HG02870 (cell line): Measurements from ENCODE around the gene SIGMAR1.

Experiments
- ATAC-seq: cut with Tn5 transposase; IDR thresholded peaks from one replicate; pipeline ENCODE4 v1.9.1; 2021; ENCODE audit warnings: mild to moderate bottlenecking, moderate library complexity; ENCODE audit not compliant: unreplicated experiment

Gene SIGMAR1

DNA sequence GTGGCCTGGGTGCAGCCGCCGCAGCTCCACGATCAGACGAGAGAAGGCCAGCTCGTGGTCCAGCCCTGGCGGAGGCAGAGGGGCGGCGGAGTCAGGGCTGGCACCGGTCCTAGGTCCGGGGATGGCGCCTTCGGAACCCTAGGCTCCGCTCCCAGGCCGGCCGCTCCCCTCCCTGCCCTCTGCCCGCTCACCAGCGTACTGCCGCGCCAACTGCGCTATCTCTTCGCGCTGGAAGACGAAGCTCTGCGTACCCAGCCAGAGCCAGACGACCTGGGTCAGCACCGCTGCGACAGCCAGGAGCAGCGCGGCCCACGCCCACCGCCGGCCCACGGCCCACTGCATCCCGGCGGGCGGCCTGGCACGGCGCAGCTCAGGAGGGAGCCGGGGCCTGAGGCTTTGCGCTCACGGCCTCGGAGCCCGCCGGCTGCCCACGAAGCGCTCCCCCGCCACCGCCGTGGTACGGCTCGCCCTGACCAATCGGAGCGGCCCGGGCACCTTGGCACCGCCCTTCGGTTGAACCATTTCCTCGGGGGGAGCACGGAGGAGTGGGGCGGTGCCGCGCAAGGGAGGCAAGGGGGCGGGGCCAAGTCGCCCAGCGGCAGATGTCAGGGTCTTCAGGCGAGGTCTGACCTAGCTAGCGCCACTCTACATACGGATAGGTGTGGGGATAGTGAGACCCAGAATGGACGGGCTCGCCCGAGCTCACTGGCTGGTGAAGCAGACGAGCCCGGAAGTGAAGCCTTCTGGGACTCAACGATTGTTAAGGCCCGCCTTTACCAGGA lies at the start of gene SIGMAR1:
Gene SIGMAR1, minus strand, starts transcription at position 432 of the 782 bp plus-strand sequence. Its CDS starts 90 bp downstream, at position 342.
- peak; percentile 82 for ATAC-seq

DNA sequence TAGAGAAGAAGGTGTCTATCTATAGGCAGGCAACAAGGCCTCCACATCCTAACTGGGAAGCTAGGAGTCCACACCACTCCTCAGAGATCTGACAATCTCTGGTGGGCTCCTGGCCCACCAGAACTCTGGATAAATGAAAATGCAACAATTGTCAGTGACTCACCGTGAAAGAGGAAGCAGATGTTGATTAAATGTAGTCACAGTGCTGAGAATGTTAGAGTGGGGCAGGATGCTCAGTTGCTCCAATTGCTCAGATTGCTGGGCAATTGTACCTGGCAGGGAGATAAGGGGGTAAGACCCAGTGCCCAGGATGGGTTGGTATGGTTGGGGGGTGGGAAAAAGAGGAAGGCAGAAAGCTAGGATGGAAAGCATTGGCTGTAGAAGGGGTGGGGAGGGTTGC lies 49.1 kb upstream of the SIGMAR1 start:
- no peak for ATAC-seq

DNA sequence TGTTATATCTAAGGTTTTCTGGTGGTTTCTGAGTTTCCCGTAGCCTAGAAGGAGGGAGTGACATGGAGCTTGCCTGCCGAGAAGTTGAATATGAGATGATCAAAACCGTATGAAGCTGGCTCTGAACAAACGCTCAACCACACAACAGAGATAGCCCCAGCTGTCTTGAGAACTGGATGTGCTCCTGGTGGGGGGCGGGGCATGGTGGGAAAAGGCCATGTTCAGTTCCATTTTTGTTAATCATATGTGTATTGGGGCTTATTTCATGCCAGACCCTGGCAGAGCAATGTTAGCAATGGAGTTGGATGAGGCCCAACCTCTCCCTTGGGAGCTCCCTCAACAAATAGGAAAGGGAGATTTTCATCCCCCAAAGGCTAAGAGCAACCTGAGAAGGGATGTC lies 48.6 kb upstream of the SIGMAR1 start:
- no peak for ATAC-seq

DNA sequence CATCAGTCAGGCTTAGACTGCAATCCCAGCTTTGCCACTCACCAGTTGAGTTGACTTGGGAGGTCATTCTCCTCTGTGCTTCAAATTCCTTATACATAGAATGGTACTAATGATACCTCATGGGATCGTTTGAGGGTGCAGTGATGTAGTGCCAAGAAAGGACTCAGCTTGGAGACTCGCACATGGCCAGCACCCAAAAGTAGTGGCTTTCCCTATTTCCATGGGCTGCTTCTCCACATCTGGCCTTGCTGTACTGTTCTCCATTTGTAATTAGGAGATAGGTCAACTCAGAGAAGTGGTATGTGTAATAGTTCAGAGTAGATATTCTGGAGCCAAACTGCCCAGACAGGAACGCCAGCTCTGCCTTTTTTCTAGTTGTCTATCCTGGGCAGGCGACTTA lies 48.0 kb upstream of the SIGMAR1 start:
- no peak for ATAC-seq

DNA sequence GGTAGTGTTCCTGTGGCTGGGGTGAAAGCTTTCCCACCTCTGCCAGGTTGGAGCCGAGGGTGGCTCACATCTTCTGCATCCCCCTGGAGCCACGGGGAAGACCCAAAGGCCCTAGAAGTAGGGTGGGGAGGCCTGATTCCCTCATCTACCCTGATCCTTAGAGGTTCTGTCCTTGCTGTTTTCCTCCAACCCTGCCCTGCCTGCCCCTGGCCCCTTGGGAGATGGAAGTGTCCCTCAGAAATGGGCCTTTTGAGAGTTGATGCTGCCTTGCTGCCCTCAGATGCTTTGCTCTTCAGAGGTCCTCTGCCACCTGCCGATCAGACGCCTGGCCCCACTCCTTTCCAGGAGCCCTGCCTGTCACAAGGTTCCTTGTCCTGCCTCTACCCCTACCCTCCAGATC lies 47.2 kb upstream of the SIGMAR1 start:
- no peak for ATAC-seq

DNA sequence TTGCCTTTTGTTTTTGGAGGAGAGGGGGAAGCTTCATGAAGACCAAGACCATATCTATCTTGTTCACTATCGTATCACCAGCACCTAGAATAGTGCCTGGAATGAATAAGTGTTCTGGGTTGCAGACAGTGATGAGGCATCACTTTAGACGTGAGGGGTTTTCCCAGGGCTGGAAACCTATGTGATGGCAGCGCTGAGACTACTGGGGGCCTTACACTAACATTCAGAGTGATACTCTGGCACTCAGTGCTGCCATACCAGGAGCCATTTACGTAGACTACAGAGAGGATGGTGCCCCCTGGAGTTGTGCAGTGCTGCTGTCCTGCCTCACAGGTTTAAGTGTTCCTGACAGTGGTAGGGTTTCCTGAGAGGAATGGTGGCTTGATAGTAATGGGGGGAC lies 46.6 kb upstream of the SIGMAR1 start:
- no peak for ATAC-seq

DNA sequence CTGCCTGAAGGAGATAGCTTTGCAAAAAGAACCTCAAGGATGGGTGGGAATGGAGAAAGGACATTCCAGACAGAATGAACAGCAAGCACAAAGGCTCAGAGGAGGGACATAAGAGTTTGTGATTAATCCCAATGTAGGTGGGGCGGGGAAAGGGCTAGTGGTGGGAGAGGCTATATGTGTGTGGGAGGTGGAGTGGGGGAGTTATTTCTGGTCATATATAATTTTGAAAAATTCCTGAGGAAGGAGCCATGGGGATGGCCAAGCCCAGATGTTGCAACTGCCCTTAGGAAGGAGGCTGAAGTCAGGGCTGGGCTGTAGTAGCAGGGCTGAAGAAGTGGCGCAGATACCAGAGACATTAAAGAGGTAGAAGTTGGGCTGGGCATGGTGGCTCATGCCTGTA lies 38.3 kb upstream of the SIGMAR1 start:
- ATAC-seq, result no peak

DNA sequence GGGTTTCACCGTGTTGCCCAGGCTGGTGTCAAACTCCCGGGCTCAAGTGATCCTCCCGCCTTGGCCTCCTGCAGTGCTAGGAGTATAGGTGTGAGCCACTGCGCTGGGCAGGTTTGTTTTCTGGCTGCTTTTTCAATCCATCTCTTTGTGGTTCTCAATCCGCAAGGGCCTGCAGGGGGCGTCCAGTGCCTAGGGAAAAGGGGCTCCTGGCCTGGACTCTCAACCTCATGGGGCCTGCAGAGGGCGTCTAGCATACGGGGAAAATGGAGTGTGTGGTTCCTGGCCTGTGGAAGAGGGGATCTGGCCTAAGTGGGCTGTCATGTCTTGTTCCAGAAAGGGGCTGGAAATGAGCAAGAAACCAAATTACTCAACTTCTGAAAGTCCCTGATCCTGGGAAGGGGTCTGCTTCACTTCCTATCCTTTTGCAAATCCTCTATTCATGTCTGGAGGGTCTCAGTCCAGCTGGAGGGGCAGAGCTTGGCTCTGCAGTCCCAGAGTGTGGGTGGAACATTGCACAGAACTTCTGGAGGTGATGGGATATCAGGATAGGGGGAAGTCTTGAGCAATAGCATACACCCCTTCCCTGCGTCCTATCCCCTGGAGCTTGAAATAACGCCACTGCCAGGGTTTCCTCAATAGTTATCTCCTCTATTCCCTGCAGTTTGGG lies 37.6 kb upstream of the SIGMAR1 start:
- ATAC-seq, result no peak

DNA sequence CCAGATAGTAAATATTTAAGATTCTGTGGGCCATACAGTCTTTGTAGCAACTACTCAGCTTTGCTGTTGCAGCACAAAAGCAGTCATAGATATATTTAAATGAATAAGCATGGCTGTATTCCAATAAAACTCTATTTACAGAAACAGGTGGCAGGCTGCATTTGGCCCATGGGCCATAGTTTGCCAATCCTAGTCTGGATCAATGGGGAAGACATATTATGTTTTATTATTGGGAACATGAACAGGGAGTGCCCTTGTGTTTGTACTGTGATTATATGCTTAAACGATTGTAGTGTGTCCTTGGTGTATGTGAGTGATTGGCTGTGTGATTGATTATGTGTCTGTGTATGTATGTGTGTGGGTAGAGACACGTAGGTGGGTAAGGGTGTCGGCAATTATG lies 36.9 kb upstream of the SIGMAR1 start:
- no peak for ATAC-seq

DNA sequence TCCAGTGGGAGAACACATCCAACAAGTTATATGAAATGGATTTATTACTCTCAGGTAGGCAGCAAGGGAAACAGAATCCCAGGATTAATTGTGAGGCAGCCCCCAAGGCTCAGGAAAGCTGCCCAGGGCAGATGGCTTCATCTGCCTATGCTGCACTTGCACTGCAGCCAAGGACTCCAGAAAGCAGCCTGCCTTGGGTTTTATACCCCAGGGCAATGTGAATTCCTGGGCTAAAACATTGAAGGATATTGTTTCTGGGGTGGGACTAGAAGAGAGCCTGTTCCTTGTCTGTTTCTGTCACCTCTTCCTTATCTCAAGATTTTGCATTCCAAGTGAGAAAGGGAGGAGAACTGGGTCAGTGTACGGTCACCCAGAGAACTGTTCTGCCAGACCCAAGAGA lies 33.7 kb upstream of the SIGMAR1 start:
- ATAC-seq, result no peak

DNA sequence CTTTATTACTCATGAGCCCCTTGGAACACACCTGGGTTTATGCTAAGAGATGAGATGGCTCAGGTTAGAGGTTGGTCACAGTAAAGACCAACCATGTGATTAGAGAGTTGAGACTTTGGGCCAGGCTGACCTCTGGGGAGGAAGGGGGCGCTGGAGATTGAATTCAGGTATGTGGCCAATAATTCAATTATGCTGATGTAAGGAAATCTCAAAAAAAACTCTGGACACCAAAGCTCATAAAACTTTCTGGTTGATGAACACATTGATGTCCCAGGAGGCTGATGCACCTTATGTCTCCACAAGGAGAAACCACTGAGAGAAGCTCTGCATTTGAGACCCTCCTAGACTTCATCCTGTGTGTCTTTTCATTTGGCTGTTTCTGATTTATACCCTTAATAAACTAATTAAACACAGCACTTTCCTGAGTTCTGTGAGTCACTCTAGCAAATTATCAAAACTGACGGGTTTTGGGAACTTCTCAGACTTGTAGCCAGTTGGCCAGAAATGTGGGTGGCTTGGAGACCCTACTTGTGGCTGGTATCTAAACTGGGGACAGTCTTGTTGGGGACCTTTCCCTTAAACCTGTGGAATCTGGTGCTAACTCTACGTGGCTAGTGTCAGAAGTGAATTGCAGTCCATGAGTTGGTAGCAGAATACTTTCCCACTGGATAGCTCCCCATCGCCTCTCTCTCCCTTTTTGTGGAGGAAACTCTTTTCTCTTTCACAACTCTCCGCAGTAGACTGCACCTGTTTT lies 32.4 kb upstream of the SIGMAR1 start:
- ATAC-seq, result no peak

DNA sequence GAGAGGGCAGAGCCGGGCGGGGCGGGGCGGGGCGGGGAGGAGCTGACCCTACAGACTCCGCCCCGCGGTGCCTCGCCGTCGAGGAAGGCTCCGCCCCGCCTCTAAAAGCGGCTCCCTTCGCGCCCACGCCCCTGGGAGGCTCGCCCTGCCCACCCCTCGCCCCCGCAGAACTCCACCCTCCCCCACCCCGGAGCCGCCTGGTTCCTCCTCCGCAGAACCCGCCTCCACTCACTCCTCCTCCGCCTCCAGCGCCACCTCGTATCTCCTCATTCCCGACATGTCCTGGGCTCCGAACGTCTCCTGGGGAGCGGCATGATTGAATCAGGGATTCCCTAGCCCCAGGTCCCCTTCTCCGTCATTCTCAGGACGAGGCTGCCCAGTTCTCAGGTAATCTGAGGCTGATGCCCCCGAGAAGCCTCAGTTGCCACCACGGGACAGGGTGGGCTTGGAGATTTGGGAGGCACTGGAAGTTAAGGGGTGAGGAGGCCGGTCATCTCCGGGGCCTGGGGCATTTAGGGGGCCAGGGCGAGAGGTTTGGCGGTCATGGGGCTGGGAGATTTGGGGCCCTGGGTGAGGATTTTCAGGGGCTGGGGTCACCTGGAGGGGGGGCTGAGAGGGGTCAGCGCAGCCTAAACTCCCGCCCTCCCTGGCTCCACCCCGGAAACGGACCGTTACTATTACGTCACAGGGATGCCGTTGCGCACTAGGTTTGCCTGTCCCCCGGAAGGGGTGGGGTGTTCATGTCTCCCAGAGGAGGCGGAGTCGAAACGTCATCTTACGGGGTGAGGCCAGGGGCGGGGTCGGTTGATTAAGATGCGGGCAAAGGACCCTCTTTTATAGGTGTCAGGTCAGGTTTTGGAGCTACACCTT lies 28.0 kb upstream of the SIGMAR1 start:
- ATAC-seq, result peak; percentile 60

DNA sequence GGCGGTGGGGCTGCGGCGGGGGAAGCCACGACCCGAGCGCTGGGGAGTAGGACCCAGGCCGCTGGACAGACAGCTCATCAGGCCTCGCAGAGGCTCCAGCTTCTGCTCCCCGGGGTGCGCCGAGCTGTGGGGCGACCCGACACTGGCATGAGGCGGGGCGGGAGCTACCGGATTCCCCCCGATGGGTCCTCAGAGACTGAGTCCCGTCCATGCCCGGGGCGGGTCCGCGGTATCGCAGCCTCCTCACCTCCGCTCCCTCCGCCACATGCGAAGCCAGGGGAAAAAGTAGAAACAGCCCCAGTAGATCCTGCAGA lies 27.4 kb upstream of the SIGMAR1 start:
- ATAC-seq, result no peak

DNA sequence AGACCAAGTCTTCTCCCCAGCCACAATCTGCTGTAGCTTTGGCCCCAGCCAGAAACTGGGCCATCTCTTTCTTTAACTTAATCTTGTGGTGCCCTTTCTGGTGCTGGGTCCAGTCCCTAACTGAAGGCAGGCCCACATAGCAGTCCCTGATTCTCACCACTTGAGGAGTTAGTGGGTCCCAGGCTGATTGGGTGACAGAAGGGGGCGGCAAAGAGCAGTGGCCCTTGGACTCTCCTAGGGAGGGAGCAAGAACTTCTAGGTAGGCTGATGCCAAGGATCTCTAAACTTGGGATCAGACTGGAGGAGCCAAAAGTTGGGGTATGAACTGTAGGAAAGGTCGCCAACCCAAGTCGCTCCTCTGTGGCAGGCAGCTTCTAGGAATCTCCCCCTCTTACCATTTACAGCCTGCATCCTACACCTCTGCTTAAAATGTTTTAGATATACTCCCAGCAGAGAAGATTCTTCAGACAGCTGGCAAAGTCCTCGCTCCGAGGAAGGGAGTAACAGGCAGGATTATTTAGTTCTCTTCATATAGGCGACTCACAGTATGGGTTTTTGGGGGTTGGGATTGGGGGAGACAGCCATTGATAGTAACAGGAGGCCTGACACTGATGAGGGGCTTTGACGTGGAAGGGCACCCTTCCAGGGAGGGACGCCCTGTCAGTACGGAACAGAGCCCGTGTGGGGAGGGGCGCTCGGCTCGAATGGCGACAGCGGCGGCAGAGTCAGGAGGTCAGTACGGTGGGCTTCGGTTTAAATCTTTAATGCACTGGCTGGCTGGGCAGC lies 26.9 kb upstream of the SIGMAR1 start:
- peak; percentile 44 for ATAC-seq

DNA sequence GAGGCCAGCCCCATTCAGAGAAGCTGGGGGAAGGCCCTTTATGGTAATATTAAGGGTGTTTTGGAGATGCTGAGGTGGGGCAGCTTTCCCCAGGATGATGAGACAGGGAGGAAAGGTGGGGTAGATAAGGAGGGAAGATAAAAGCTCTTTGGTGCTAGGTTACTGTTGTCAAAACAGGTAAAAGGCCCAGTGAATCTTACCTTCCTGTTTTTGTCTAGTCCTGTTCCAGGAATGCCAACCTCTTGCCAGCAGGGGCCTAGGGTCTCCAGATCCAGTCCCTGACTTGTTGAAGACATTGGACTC lies 25.7 kb upstream of the SIGMAR1 start:
- ATAC-seq, result no peak

DNA sequence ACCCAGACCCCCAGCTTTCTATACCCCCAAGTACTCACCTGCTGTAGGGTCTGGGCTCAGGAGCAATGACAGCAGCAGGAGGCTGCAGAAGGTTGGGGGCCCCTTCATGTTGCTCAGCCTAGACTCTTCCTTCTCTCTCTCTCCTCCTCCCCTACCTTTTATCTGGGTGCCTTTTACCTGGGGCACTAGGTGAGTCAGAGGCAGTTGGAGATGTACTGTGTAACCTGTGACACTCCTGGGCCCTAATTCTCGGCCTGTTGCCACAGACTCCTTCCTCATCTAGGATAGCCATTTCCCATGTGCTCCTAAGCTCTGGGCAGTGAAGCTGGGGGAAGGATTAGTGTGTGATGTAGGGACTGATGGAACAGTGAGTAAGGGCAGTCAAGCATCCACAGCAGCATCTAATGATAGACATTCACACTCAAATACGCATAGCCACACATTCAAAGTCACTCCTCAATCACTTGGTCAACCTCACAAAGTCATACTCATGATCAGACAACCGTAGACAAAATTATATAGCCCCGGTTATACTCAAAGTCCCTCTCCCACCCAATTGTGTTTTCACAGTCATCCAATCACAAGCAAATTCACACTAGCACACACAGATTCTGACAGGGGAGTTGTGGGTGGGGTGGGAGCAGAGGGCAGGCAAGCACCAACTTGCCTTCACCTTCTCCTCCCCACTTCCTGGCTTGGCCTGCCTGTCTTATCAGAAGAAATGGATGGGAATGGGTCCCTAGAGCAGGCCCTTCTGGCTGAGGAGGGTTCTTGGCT lies 25.1 kb upstream of the SIGMAR1 start, which contains the start of gene CCL27:
Gene CCL27, minus strand, starts transcription at position 132 of the 777 bp plus-strand sequence. Its CDS starts 24 bp downstream, at position 108.
- no peak for ATAC-seq

DNA sequence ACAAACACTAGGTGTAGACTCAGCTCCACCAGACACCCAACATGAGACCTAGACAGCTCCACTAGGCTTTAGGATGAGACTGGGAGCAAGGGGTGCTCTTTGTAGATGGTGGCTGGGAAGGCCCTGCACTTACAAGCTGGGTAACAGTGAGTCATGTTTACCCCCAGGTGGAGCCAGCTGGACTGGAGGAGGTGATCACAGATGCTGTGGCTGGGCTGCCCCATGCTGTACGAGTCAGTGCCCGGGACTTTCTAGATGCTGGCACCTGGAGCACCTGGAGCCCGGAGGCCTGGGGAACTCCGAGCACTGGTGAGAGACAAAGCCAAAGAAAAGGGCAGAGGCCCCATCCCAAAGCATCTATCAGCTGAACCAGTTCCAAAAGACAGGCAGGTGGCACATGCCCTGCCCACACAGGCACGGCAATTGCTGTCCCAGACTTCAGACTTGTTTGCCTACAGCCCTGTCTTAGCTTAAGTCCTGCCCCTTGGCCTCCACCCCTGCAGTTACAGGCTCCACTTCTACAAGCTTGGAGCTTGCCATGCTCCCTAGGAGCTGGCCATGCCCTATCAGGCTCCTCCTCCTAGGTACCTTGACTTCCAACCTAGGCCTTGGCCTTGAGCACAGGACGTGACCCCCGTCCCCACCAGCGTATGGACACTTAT lies 22.1 kb upstream of the SIGMAR1 start:
- ATAC-seq, result no peak

DNA sequence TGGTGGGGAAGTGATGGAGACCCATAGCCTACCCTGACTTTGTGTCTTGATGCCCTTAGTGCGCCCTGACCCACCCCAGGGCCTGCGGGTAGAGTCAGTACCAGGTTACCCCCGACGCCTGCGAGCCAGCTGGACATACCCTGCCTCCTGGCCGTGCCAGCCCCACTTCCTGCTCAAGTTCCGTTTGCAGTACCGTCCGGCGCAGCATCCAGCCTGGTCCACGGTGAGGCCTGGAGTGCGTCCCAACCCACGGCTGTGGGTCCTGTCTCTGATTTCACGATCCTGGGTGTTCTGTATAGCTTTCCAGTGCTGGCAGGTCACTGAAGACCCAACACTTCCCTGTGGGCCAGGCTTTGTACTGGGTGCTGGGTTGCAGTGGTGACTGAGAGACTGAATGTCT lies 20.9 kb upstream of the SIGMAR1 start:
- ATAC-seq, result no peak

DNA sequence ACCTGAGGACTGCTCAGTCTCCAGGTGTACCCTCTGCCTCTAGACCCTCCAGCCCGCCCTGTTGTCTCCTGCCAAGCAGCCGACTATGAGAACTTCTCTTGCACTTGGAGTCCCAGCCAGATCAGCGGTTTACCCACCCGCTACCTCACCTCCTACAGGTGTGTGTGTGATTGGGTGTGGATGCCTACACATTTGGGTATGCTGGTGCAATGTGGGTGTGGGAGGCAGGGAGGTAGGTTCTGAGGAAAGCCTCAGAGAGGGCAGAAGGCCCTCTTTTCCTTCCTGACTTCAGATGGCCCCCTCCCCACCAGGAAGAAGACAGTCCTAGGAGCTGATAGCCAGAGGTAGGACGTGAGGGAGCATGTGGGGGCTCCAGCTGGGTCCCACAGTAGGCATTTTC lies 19.4 kb upstream of the SIGMAR1 start:
- ATAC-seq, result no peak
